ENCODE data around the gene SP8. TPM values are rescaled to one million over a fixed set of nuclear protein-coding genes. Genes with fewer than 3 reads are reported as not detected.

Gene SP8
- polyA plus RNA-seq, 1 of the 3 experiments (the other 2 are of a cell fraction): not detected

DNA sequence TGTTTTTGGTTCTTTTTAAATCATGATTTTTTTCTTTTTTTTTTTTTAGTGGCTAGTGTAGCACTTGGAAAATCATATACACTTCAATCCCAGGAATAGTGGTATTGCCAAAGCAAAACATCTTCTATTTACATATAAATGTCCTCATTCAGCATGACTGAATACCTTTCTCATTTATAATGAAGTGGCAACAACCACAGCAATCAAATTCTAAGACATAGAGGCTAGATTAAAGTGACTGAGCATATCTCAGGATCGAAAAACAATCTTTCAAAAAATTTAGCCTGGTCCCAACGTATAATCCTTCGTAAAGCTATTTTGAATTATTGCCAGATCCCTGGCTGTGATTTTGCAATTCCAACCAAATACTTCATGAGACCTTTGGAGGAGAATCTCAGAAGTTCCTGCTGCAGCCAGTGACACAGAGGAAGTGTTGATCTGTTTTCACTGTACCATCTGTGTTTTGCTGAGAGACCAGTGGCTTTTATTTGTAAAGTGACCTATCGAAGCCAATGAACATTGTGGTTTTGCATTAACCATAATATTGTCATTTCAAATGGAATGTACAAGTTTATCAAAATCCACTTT lies 29.8 kb upstream of the SP8 start:
- ChIA-PET CTCF (no interaction called here), POLR2A (no interaction called here)
- Histone ChIP-seq H3K4me3 (ENCODE audit: low read depth in 2 of 2, low read length in 1 of 2) (no peak overlapping the region), H2AFZ (ENCODE audit: low read depth) (no peak overlapping the region), H3K9me2 (no peaks in the 10 kb centered on the region), H4K20me1 (ENCODE audit: insufficient read depth) (no peaks in the 10 kb centered on the region), H3K9ac (no peak overlapping the region), H3K4me1 (ENCODE audit: control insufficient read depth in 1 of 2, insufficient read depth in 2 of 2, low read depth in 1 of 2, low read length in 1 of 2) (no peaks in the 10 kb centered on the region), H3K79me2 (ENCODE audit: insufficient read depth) (no peaks in the 10 kb centered on the region), H3K27ac (ENCODE audit: low read depth in 2 of 2, low read length in 1 of 2) (no peak overlapping the region), H3F3A (replicated peaks; ENCODE audit: insufficient read depth) (no peaks in the 10 kb centered on the region), H3K4me2 (no peak overlapping the region), H3K36me3 (replicated peaks in 1 of 2; ENCODE audit: control insufficient read depth in 1 of 2, insufficient read depth in 2 of 2, low read length in 1 of 2) (no peaks in the 10 kb centered on the region), H3K9me3 (no peaks in the 10 kb centered on the region), H3K27me3 (ENCODE audit: insufficient read depth) (peaks cover 22% of the 10 kb centered on the region; the same call in 1 of the 2 replicates)
- WGBS (ENCODE audit: low lambda C conversion rate): 4% methylated on average over 4 of the region's 4 CpGs
- no peak for DNase-seq
- TF ChIP-seq, protein P1, sequence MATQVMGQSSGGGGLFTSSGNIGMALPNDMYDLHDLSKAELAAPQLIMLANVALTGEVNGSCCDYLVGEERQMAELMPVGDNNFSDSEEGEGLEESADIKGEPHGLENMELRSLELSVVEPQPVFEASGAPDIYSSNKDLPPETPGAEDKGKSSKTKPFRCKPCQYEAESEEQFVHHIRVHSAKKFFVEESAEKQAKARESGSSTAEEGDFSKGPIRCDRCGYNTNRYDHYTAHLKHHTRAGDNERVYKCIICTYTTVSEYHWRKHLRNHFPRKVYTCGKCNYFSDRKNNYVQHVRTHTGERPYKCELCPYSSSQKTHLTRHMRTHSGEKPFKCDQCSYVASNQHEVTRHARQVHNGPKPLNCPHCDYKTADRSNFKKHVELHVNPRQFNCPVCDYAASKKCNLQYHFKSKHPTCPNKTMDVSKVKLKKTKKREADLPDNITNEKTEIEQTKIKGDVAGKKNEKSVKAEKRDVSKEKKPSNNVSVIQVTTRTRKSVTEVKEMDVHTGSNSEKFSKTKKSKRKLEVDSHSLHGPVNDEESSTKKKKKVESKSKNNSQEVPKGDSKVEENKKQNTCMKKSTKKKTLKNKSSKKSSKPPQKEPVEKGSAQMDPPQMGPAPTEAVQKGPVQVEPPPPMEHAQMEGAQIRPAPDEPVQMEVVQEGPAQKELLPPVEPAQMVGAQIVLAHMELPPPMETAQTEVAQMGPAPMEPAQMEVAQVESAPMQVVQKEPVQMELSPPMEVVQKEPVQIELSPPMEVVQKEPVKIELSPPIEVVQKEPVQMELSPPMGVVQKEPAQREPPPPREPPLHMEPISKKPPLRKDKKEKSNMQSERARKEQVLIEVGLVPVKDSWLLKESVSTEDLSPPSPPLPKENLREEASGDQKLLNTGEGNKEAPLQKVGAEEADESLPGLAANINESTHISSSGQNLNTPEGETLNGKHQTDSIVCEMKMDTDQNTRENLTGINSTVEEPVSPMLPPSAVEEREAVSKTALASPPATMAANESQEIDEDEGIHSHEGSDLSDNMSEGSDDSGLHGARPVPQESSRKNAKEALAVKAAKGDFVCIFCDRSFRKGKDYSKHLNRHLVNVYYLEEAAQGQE (IDR thresholded peaks at IDR 0.05; ENCODE audit: low read depth, low read length): no peak
- TF ChIP-seq RAD21 (IDR thresholded peaks at IDR 0.05; ENCODE audit: low read length) (no peak), NFIC (IDR thresholded peaks at IDR 0.05; ENCODE audit: borderline replicate concordance) (no peak), RFX5 (IDR thresholded peaks at IDR 0.05; ENCODE audit: low read length) (no peak), FOSL2 (IDR thresholded peaks at IDR 0.05; ENCODE audit: borderline replicate concordance, low read depth) (no peak), EP300 (IDR thresholded peaks at IDR 0.05; ENCODE audit: borderline replicate concordance in 1 of 2, low read depth in 1 of 2, low read length in 1 of 2) (no peak), SIN3A (IDR thresholded peaks at IDR 0.05; ENCODE audit: borderline replicate concordance, low read depth, low read length) (no peak)

DNA sequence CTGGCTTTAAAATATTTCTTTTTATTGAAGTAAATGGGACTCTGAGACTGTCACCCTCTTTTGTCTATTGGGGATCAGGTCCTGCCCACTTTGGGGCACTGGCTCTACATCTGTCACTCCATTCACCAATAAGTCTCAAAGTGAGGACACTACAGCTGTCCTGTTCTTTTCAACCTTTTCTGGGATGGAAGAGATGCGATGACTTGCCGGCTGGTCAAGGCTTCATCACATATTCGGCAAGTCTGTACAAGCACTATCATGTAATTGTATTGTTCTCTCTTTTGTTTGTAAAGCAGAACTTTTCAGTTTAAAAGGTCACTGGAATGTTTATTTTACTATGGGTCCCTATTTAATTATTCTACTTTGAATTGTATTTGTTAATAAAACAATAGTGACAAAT lies 17.7 kb upstream of the SP8 start:
- Histone ChIP-seq H3K27ac (ENCODE audit: low read depth in 2 of 2, low read length in 1 of 2) (no peak overlapping the region), H3K79me2 (ENCODE audit: insufficient read depth) (no peaks in the 10 kb centered on the region), H3K9ac (no peak overlapping the region), H3K9me3 (no peaks in the 10 kb centered on the region; the same call in 1 of the 2 replicates), H4K20me1 (ENCODE audit: insufficient read depth) (no peaks in the 10 kb centered on the region), H3F3A (replicated peaks; ENCODE audit: insufficient read depth) (no peaks in the 10 kb centered on the region), H3K9me2 (peaks cover 5% of the 10 kb centered on the region; the same call in 1 of the 2 replicates), H2AFZ (ENCODE audit: low read depth) (no peak overlapping the region), H3K36me3 (replicated peaks in 1 of 2; ENCODE audit: control insufficient read depth in 1 of 2, insufficient read depth in 2 of 2, low read length in 1 of 2) (no peaks in the 10 kb centered on the region), H3K27me3 (ENCODE audit: insufficient read depth) (peaks cover 21% of the 10 kb centered on the region; the same call in 1 of the 2 replicates), H3K4me1 (ENCODE audit: control insufficient read depth in 1 of 2, insufficient read depth in 2 of 2, low read depth in 1 of 2, low read length in 1 of 2) (no peaks in the 10 kb centered on the region), H3K4me2 (no peak overlapping the region), H3K4me3 (ENCODE audit: low read depth in 2 of 2, low read length in 1 of 2) (no peak overlapping the region)
- ChIA-PET POLR2A (no interaction called here), CTCF (no interaction called here)
- WGBS (ENCODE audit: low lambda C conversion rate): 11% methylated on average over 3 of the region's 3 CpGs
- no peak for TF ChIP-seq RAD21 (IDR thresholded peaks at IDR 0.05; ENCODE audit: low read length)
- TF ChIP-seq MEF2A (IDR thresholded peaks at IDR 0.05; ENCODE audit: borderline replicate concordance, low read depth): no peak
- TF ChIP-seq, protein P2, sequence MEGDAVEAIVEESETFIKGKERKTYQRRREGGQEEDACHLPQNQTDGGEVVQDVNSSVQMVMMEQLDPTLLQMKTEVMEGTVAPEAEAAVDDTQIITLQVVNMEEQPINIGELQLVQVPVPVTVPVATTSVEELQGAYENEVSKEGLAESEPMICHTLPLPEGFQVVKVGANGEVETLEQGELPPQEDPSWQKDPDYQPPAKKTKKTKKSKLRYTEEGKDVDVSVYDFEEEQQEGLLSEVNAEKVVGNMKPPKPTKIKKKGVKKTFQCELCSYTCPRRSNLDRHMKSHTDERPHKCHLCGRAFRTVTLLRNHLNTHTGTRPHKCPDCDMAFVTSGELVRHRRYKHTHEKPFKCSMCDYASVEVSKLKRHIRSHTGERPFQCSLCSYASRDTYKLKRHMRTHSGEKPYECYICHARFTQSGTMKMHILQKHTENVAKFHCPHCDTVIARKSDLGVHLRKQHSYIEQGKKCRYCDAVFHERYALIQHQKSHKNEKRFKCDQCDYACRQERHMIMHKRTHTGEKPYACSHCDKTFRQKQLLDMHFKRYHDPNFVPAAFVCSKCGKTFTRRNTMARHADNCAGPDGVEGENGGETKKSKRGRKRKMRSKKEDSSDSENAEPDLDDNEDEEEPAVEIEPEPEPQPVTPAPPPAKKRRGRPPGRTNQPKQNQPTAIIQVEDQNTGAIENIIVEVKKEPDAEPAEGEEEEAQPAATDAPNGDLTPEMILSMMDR (IDR thresholded peaks at IDR 0.05): no peak
- TF ChIP-seq, protein P1 (IDR thresholded peaks at IDR 0.05; ENCODE audit: low read depth, low read length): no peak
- TF ChIP-seq EZH2phosphoT487 (IDR thresholded peaks at IDR 0.05; ENCODE audit: borderline replicate concordance, low read depth): no peak
- DNase-seq: no peak
